ENCODE measurements around the gene UBE2S.
"Not testable (repeated sequence)": the region's sequence is repeated elsewhere in the genome, so short reads cannot be mapped to it uniquely, and the experiment has no call there.

UBE2S gene

DNA sequence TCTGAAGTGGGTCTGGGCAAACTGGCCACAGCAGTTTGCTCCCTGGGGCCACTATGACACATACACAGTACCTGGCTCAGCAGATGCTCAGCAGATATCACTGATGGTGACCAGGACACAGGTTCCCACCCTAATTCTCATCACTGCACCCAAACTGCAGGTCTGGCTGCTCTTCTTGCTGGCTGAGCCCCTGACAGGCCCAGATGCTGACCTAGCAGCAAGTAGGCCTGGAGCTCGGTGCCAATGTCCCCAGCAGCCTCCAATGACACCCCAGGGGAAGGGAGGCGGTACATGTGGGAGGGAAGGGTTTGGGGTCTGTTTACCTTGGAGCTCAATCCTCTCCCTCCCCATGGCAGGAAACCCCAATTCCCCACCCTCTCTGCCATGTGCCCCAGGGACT, 5.1 kb downstream of the UBE2S start:
- DNase-seq = no peak

DNA sequence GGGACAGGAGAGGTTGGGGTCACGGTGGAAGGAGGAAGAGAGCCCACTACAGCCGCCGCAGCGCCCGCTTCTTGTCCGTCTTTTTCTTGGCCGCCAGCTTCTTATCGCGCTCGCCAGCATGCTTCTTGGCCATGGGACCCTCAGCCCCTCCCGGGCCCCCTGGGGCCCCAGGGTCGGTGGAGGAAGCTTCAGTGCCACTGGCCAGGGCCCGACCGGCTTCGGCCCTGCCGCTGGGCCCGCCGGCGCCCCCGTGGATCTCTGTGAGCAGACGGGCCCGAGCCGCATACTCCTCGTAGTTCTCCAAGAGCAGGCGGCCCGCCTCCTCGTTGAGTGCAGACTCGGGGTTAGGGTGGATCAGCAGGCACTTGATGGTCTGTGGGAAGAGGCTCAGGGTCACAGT, 6.2 kb downstream of the UBE2S start:
- not testable (repeated sequence) for DNase-seq

DNA sequence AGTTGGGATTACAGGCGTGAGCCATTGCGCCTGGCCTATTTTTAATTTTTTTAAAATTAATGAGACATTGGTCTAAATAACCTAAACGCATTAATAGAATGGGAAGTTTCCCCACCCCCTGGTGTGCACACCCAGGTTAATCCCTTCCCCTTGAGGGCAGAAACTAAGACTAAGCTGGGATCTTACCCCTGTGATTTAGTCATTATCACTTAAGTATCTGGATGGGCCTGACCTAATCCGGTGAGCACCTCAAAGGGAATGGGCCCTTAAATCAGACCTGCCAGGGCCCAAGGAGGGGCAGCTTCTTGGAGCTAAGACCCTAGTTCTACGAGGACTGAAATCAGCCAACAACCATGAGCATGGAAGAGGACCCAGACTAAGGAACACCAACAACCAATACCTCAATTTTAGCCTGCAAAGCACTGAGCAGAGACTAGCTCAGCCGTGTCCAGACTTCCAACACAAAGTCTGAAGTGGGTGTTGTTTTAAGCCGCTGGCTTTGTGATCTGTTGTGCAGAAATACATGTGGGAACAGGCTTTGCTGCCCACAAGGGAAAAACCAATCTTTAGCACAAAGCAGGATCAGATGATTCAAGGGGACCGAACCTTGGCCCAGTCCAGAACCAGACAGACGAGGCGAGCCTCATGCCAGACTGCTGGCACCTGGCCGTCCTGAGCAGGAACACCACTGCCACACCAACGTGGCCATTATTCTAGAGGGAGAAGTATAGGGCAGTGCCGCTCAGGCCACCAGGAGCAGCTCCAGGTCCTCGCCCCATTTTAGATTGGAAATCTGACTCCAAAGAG, 7.1 kb downstream of the UBE2S start:
- no peak for DNase-seq

DNA sequence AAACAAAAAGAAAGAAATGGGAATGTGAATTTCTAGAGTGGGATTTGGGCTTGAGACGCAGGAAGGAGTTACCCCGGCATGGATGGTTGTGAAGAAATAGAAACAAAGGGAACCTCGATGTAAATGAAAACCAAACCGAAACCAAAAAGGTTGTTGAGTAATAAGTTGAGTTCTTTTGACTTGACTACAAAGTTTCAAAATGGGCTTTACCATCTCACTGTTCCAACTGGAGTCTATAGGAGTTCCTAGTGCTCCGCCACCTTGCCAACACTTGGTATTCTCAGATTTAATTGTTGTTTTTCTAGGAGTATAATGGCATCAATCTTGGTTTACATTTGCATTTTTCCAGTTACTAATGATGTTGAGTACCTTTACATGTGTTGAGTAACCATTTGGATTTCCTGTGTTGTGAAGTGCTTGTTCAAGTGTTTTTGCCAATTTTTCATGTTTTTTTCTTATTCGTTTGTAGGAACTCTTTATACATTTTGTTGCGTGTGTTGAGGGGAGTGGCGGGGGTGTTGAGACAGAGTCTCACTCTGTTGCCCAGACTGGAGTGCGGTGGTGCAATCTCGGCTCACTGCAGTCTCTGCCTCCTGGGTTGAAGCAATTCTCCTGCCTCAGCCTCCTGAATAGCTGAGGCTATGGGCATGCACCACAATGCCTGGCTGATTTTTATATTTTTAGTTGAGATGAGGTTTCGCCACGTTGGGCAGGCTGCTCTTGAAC, 9.2 kb downstream of the UBE2S start:
- no peak for DNase-seq

DNA sequence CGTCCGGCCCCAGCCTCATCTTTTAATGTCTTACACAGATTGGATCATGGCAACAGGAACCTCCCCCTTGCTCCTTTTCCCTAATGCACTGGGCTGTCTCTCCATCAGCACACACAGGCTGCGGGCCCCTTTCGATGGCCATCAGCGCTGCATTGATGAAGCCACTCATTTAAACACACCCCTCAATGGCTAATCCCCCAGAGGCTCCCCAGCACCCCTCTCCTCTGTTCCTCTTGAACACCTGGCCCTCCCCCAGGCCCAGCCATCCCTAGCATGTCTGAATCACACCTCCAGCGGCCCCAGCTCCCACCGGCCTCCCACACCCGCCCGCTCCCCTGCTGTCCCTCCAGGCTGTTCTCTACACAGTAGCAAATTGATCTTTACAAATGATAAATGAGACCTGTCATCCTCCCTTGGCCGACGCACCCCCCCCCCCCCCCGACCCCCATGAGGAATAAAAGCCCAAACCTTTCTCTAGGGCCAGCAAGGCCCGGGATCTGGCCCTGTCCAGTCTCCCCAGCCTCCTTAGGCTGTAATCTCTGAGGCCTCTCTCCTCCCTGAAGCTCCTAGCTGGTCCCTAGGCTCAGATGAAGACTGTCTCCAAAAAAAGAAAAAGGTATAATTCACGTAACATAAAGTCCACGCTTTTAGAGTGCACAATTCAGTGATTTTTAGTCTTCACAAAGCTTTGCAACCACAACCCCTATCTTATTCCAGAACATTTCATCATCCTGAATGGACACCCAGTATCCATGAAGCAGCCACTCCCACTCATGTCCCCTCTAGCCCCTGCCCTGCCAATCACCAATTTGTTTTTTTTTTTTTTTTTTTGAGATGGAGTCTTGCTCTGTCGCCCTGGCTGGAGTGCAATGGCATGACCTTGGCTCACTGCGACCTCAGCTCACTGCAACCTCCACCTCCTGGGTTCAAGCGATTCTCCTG, 14.5 kb downstream of the UBE2S start:
- no peak for DNase-seq

DNA sequence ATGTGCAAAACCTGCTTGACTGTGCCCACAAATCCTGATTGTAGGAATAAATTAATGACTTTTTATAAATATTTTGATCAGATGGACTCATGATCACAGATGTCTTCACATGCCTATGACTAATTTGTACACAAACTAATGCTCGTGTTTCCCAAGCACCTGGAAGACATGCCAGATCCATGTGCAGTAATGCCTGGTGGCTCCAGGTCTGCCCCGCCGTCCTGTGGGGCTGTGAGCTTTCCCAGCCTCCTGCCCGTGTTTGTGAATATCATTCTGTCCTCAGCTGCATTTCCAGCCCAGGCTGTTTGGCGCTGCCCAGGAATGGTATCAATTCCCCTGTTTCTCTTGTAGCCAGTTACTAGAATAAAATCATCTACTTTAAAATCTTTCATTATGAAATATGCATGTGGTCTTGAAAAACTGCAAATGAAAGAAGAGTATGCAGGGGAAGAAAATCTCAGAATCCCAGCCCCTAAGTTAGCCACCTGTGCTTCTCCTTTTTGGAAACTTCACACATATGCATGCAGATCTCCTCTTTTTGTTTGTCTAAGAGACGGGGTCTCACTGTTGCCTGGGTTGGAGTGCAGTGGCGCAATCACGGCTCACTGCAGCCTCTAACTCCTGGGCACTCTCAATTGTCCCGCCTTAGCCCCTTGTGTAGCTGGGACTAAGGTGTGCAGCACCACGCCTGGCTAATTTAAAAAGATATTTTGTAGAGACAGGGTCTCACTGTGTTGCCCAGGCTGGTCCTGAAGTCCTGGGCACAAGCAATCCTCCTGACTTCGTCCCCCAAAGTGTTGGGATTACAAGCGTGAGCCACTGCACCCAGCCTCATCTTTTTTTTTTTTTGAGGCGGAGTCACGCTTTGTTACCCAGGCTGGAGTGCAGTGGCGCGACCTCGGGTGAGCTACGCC, 15.6 kb downstream of the UBE2S start:
- no peak for DNase-seq

DNA sequence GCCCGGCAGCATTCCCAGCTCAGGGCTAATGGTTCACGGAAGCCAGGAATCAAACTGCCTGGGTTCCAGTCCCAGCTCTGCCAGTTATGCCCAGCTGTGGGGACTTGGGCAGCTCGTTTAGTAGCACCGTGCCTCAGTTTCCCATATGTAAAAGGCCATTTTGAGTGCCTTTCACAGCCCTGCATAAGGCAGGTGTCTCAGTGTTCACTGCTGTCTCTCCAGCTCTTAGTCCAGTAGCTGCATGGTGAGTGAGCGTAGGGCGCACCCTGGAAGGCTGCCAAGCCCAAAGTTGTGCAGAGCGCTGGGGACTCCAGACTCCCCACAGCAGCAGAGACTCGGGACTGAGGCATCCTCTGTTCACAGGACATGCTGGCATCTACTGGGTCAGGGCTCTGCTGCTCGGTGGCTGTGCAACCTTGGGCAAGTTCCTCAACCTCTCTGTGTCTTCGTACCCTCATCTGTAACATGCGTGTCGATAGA, 16.4 kb downstream of the UBE2S start:
- no peak for DNase-seq

DNA sequence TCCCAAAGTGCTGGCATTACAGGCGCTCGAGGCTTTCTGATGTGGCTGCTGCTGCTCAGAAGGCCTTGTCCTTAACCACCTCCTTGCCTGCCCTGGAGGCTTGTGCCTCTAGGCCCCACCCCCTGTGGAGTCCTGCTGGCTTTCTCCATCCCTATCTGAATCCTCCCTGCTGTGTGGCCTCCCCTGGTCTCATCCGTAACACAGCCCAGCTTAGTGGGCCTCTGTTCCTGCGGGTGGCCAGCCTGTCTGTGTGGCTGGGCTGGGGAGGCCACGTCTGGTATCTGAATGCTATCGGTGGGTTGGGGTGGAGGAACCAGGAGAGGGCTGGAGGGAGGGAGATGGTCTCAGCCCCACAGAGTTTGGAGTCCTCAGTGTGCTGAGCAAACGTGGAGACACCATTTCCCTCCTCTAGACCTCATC, 17.1 kb downstream of the UBE2S start:
- DNase-seq = no peak

DNA sequence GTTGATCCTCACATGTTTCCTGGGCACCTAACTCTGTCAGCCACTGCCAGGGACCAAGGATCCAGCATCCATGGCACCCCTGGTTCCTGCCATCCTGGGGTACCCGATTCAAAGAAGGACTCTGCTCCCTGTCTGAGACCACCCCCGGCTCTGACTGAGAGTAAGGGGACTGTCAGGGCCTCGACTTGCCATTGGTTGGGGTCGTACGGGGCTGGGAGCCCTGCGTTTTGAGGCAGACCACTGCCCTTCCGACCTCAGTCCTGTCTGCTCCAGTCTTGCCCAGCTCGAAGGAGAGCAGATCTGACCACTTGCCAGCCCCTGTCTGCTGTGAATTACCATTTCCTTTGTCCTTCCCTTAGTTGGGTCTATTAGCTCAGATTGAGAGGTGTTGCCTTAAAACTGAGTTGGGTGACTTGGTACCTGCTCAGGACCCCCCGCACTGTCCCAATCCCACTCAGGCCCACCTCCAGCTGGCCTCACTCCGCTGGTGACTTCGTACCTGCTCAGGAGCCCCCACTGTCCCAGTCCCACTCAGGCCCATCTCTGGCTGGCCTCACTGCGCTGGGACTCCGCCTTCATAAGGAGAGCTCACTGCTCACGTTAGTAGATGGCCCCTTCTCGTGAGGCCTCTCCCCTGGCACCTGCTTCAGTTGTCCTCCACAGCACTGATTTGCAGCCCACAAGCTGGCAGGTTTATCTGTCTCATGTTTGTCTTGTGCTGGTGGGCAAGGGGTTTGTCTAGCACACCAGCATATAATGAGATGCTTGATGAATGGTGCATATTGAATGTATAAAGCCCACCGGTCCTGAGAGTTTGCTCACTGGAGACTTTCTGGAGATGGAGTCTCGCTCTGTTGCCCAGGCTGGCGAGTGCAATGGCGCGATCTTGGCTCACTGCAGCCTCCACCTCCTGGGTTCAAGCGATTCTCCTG, 17.9 kb downstream of the UBE2S start:
- DNase-seq = no peak

DNA sequence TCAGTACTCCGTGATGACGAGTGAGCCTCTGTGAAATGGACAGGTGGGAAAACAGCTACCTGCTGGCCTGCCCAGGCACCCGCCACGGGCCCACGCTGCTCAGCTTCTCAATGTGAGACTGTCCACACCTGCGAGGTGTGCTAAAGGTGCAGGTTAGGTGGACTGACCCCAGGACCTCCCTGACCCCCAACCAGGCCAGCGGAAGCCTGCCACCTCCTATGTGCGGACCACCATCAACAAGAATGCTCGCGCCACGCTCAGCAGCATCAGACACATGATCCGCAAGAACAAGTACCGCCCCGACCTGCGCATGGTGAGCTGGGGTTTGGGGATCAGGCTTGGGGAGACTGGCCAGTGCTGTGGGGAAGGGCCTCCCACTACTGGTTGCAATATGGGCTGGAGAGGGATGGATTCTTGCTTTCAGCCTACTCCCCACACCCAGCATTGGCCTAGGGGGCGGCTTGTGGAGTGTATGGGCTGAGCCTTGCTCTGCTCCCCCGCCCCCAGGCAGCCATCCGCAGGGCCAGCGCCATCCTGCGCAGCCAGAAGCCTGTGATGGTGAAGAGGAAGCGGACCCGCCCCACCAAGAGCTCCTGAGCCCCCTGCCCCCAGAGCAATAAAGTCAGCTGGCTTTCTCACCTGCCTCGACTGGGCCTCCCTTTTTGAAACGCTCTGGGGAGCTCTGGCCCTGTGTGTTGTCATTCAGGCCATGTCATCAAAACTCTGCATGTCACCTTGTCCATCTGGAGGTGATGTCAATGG, 19.7 kb downstream of the UBE2S start:
- DNase-seq = no peak

DNA sequence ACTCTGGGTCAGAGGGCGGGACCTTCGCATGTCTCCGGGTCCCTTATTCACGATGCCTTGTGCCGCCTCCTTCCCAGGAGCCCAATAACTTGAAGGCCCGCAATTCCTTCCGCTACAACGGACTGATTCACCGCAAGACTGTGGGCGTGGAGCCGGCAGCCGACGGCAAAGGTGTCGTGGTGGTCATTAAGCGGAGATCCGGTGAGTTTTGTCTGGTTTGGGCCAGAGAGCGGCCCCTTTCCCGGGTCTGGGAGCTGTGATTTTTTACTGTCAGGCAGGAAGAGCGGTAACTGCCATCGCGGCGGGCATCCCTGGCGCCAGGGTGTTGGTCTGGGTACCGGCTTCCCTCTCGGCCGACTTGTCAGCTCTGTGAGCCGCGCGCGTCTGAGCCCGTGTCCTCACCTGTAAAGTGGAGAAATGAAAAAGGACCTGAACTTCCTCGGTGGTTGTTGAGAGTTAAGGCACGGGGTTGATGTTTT, 21.1 kb downstream of the UBE2S start:
- no peak for DNase-seq

DNA sequence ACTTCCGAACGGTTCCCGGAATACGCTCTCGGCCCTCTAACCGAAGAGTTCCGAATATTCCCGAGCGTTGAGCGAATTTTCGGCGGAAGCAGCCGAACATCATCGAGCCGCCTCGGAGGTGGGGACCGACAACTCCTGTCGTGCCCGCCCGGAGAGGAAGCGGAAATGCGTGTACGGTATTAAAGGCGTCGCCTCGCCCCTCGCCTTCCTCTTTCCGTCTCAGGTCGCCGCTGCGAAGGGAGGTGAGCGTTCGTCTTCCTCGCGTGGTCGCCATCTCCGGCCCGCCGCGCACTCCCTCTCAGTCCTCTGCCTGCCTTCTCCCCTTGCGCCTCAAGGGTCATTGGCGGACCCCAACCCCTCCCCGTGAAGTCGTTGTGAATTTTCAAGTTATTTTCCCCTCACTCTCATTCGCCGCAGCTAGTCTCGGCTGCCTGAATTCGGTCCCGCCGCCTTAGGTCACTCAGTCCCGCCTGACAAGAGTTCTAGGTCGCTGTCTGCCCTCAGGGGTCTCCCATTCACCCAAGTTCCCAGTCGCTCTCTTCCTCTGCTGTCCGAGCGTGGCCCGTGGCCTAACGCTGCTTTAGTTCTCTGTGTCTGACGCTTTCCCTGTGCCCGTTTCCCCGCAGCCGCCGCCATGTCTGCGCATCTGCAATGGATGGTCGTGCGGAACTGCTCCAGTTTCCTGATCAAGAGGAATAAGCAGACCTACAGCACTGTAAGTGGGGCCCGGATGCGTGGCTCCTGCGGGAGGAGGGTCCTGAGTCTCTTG, 21.7 kb downstream of the UBE2S start, which contains the start of gene RPL28:
TSS of gene RPL28 (plus strand) at position 209 of the 769 bp plus-strand sequence. CDS start at position 635, 426 bp downstream.
- peak; percentile 98 for DNase-seq

DNA sequence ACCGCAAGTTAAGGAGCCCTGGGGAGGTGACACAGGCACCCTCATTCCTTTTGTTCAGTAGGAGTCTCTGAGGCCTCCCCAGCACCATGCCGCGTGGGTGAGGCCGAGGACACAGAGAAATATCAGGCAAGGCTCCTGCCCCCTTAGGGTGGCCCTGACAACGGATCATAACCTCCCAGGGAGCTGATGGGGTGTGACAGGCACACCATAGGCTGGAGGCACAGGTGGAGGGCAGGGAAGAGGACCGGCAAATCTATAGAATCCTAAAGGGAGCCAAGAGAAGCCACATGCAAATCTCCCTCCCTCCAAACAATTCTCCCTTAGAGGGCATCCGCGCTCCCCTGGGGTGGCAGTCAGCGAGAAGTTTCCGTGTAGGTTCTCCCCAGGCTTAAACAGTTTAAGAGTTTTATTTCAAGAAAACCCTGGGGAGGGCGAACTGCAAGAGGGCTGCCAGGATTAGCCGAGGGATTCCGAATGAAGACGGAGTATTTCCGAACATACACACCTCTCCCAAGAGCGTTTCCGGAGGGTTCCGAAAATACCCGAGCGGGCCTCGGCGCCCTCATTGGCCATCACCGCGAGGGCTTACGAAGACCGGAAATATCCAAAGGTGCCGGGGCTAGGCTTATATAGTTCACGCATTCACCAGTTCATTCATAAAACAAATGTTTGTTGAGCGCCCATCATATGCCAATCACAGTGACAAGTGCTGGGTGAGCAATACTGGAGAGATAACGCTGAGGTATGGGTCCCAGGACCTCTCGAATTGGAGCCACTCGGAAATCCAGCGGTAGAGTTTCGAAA, 22.5 kb downstream of the UBE2S start:
- DNase-seq = peak; percentile 97

DNA sequence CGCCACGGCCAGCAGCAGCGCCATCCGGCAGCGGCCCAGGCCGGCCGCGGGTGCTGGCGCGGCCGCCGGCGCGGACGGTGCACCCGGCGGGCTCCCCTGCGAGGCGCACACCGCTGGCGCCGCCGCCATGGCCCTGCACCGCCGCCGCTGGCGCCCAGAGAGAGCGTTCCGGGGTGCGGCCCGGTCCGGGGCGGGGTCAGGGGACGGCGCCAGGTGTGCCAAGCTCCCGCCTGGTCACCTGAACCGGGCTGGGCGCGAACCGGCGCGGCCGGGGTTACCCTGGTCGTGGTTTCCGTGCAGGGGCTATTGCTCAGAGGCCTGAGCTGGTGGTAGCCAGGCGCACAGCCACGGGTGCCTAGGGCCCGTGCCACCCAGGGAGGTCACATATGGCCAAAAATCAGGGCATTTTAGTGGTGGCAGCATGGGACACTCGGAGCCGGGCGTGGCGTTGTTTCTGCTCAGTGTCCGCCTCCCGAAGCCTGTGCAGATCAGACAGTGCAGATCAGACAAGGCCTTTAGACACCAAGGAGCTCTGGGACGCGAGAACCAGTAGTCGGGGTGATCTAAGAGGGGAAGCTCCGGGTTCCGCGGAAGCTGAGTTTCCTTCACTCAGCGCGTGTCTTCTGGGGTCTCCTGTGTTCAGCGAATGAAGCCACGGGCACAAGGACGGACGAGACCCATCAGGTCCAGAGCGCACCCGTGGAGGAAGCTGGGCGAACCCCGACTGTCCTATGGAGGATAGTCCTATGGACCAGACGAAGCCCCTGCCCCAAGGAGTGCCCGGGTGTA, 23.3 kb downstream of the UBE2S start, which contains the start of gene TMEM238:
TSS of gene TMEM238 (minus strand) at position 162 of the 789 bp plus-strand sequence. CDS start at position 129, 33 bp downstream.
- DNase-seq = no peak

DNA sequence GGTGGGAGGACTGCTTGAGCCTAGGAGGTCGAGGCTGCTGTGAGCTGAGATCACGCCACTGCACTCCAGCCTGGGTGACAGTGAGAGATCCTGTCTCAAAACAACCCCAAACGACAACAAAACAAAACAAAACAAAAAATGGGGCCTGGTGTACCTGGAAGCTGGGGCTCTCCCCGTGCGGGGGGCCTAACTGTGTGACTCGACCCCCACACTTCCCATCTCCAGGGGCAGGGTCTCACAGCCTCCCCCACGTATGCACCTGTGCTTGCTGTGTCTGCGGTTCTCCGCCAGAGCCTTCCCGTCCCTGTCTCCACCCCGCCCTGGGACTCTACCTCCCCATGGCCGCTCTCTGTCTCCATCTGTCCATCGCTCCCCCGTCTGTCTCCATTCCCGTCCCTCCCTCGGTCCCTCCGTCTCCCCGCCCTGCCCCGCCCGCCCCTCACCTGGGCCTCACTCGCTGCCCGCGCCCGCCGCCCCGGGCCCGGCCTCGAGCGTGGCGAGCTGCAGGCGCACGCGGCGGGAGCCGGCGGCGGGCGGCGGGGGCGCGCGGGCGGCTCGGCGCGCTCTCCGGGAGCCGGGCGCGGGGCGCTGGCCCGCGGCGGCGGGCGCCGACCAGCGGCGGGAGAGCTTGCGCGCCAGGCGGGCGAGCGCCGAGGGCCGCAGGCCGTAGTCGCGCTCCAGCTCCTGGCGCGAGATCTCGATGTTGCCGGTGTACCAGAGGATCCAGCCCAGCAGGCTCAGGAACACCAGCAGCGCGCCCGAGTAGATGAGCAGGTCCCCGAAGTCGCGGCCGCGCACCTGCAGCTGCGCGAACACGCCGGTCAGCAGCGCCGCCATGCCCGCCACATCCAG, 24.1 kb downstream of the UBE2S start:
- peak; percentile 85 for DNase-seq

DNA sequence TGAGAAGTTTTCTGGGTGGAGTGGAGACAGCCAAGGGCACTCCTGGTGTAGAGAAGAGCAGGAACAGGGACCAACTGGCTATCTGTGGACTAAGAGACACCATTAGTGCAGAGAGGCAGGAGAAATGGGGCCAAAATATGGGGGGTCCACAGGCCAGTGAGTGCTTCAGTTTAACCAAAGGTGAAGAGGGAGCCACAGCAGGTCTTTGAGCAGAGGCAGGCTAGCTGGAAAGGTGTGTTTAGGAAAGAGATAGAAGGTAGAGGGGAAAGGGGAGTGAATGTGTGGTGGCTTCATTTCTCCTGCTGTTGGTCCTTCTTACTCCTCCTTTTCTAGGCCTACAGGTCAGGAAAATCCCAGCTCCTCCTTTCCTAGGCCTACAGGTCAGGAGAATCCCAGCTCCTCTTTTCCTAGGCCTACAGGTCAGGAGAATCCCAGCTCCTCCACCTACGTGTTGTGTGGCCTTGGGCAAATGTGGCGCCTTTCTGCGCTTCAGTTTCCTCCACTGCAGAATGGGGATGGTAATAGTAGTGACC, 25.0 kb downstream of the UBE2S start:
- DNase-seq = no peak

Data from islet precursor cell (in vitro differentiated cells).